Activated T-cell treated with anti-CD3 and anti-CD28 coated beads, Interleukin-2, amount 50 U/mL, for 72 hours (primary cell): ENCODE results near the gene TMEM184B. TPM values are rescaled to one million over a fixed set of nuclear protein-coding genes. Genes with fewer than 3 reads are reported as not detected.

Experiments
- ATAC-seq, 2 donors: fragments of 150-1000 bp; cut with Tn5 transposase; replicated peaks in 1 of 2; 2 replicates each; pipeline ENCODE4 v1.10.0; 2021; ENCODE audit warnings: moderate library complexity in 2 of 2, mild to moderate bottlenecking in 1 of 2
- DNase-seq, 2 donors: peaks; one replicate each; pipeline ENCODE4 v3.0.0; 2021 to 2022; ENCODE audit warnings: mixed read lengths in 1 of 2
- H3K27ac Mint-ChIP-seq: one replicate; pipeline ENCODE4 v1.8.0; 2022; ENCODE audit warnings: mild to moderate bottlenecking, moderate library complexity, mixed read lengths
- H3K27me3 Mint-ChIP-seq: one replicate; pipeline ENCODE4 v1.8.0; 2022; ENCODE audit warnings: low read depth, mixed read lengths
- H3K36me3 Mint-ChIP-seq, 2 donors: one replicate each; pipeline ENCODE4 v1.8.0; 2022; ENCODE audit warnings: mixed read lengths in 2 of 2, mild to moderate bottlenecking in 1 of 2; ENCODE audit not compliant: insufficient read depth in 2 of 2
- H3K4me1 Mint-ChIP-seq: one replicate; pipeline ENCODE4 v1.8.0; 2022; ENCODE audit warnings: low read depth, mixed read lengths
- H3K4me3 Mint-ChIP-seq, 2 donors: one replicate each; pipeline ENCODE4 v1.8.0; 2022; ENCODE audit warnings: mild to moderate bottlenecking in 2 of 2, mixed read lengths in 2 of 2, moderate library complexity in 2 of 2
- H3K9me3 Mint-ChIP-seq, 2 donors: one replicate each; pipeline ENCODE4 v1.8.0; 2022; ENCODE audit warnings: mixed read lengths in 2 of 2
- total RNA-seq, 2 donors: library from RNA; stranded (reverse); gene quantifications; one replicate each; pipeline ENCODE4 v1.2.3, GENCODE V29; 2022

The TMEM184B gene
- total RNA-seq, 2 donors from 2014 or later, result 22.9 to 27.5 TPM

- Mint-ChIP-seq H3K36me3 (no peaks in the 10 kb centered on the region), H3K4me1 (no peaks in the 10 kb centered on the region), H3K9me3 (no peaks in the 10 kb centered on the region), H3K4me3 (no peak overlapping the region), H3K27me3 (peaks cover 6% of the 10 kb centered on the region), H3K27ac (no peak overlapping the region)
- DNase-seq (no peak), ATAC-seq (no peak)
Observed at GRCh38 chr22:38284042-38284402, 11.2 kb upstream of the TMEM184B start.

- DNase-seq (no peak), ATAC-seq (no peak)
- no peaks in the 10 kb centered on the region for H3K9me3 Mint-ChIP-seq
- no peaks in the 10 kb centered on the region for H3K36me3 Mint-ChIP-seq
- H3K27me3 Mint-ChIP-seq, result peaks cover 6% of the 10 kb centered on the region
- no peaks in the 10 kb centered on the region for H3K4me1 Mint-ChIP-seq
- no peak overlapping the region for H3K27ac Mint-ChIP-seq
- H3K4me3 Mint-ChIP-seq, result no peak overlapping the region
Observed at GRCh38 chr22:38282397-38282796, 9.6 kb upstream of the TMEM184B start.

GRCh38 chr22:38276166-38276565 is 3.4 kb upstream of the TMEM184B start:
- Mint-ChIP-seq H3K36me3 (peaks cover 0 to 2% of the 10 kb centered on the region in 2 donors), H3K9me3 (no peaks in the 10 kb centered on the region), H3K4me1 (peaks cover 18% of the 10 kb centered on the region), H3K27ac (no peak overlapping the region), H3K4me3 (no peak overlapping the region), H3K27me3 (peaks cover 6% of the 10 kb centered on the region)
- DNase-seq (no peak), ATAC-seq (no peak)

- Mint-ChIP-seq H3K4me3 (peak overlapping the region; percentile 87 to 91), H3K9me3 (no peaks in the 10 kb centered on the region), H3K27me3 (no peaks in the 10 kb centered on the region), H3K27ac (peak overlapping the region; percentile 90), H3K36me3 (peaks cover 0 to 2% of the 10 kb centered on the region in 2 donors), H3K4me1 (peaks cover 40% of the 10 kb centered on the region)
- peak in 1 of 2 donors; percentile 10 for ATAC-seq
- no peak for DNase-seq
Observed at GRCh38 chr22:38273135-38273826, 471 bp upstream of the TMEM184B start.

- H3K4me1 Mint-ChIP-seq, result peaks cover 51% of the 10 kb centered on the region
- peak in 1 of 2 donors; percentile 7 for ATAC-seq
- no peak overlapping the region for H3K27ac Mint-ChIP-seq
- no peaks in the 10 kb centered on the region for H3K27me3 Mint-ChIP-seq
- peaks cover 0 to 2% of the 10 kb centered on the region in 2 donors for H3K36me3 Mint-ChIP-seq
- no peaks in the 10 kb centered on the region for H3K9me3 Mint-ChIP-seq
- peak in 1 of 2 donors; percentile 14 for DNase-seq
- H3K4me3 Mint-ChIP-seq, result peak overlapping the region; percentile 77 to 83
Observed at GRCh38 chr22:38271927-38272372, 860 bp downstream of the TMEM184B start.

- ATAC-seq (no peak), DNase-seq (no peak)
- Mint-ChIP-seq H3K4me1 (peaks cover 59% of the 10 kb centered on the region), H3K36me3 (peaks cover 0 to 2% of the 10 kb centered on the region in 2 donors), H3K4me3 (peak overlapping the region; percentile 6 to 83), H3K27me3 (no peaks in the 10 kb centered on the region), H3K27ac (no peak overlapping the region), H3K9me3 (no peaks in the 10 kb centered on the region)
Observed at GRCh38 chr22:38271101-38271500, 1.7 kb downstream of the TMEM184B start.

GRCh38 chr22:38270091-38270992 is 2.5 kb downstream of the TMEM184B start:
- H3K27ac Mint-ChIP-seq, result no peak overlapping the region
- H3K9me3 Mint-ChIP-seq, result no peaks in the 10 kb centered on the region
- peaks cover 65% of the 10 kb centered on the region for H3K4me1 Mint-ChIP-seq

GRCh38 chr22:38269466-38269865 is 3.3 kb downstream of the TMEM184B start:
- Mint-ChIP-seq H3K4me3 (no peak overlapping the region), H3K27ac (no peak overlapping the region), H3K27me3 (no peaks in the 10 kb centered on the region), H3K4me1 (peaks cover 71% of the 10 kb centered on the region), H3K9me3 (no peaks in the 10 kb centered on the region), H3K36me3 (peaks cover 0 to 2% of the 10 kb centered on the region in 2 donors)
- ATAC-seq (no peak), DNase-seq (no peak)

More at GRCh38 chr22:38270091-38270992, 2.5 kb downstream of the TMEM184B start:
- Mint-ChIP-seq H3K27me3 (no peaks in the 10 kb centered on the region), H3K36me3 (peaks cover 0 to 2% of the 10 kb centered on the region in 2 donors), H3K4me3 (peak overlapping the region; percentile 5 to 83)
- DNase-seq (no peak), ATAC-seq (no peak)

GRCh38 chr22:38267086-38267485 is 5.7 kb downstream of the TMEM184B start:
- Mint-ChIP-seq H3K4me3 (peak overlapping the region; percentile 49 to 58), H3K27me3 (no peaks in the 10 kb centered on the region), H3K36me3 (no peaks in the 10 kb centered on the region), H3K9me3 (no peaks in the 10 kb centered on the region), H3K27ac (peak overlapping the region; percentile 89), H3K4me1 (peaks cover 73% of the 10 kb centered on the region)
- DNase-seq, result peak; percentile 35 to 58
- peak; percentile 60 to 78 for ATAC-seq

GRCh38 chr22:38266120-38266519 is 6.7 kb downstream of the TMEM184B start:
- Mint-ChIP-seq H3K4me3 (no peak overlapping the region), H3K36me3 (no peaks in the 10 kb centered on the region), H3K27me3 (no peaks in the 10 kb centered on the region), H3K27ac (peak overlapping the region; percentile 58), H3K4me1 (peaks cover 69% of the 10 kb centered on the region), H3K9me3 (no peaks in the 10 kb centered on the region)
- ATAC-seq, result no peak
- no peak for DNase-seq

- DNase-seq, result no peak
- Mint-ChIP-seq H3K27me3 (no peaks in the 10 kb centered on the region), H3K4me1 (peaks cover 61% of the 10 kb centered on the region), H3K9me3 (no peaks in the 10 kb centered on the region), H3K27ac (no peak overlapping the region), H3K36me3 (no peaks in the 10 kb centered on the region), H3K4me3 (no peak overlapping the region)
- no peak for ATAC-seq
Observed at GRCh38 chr22:38264322-38264843, 8.4 kb downstream of the TMEM184B start.

GRCh38 chr22:38262051-38262795 is 10.6 kb downstream of the TMEM184B start:
- peak overlapping the region; percentile 4 to 25 for H3K4me3 Mint-ChIP-seq
- H3K9me3 Mint-ChIP-seq, result no peaks in the 10 kb centered on the region
- no peaks in the 10 kb centered on the region for H3K36me3 Mint-ChIP-seq
- DNase-seq (peak; percentile 59 to 66), ATAC-seq (peak; percentile 69 to 71)
- H3K27ac Mint-ChIP-seq, result peak overlapping the region; percentile 55
- H3K27me3 Mint-ChIP-seq, result no peaks in the 10 kb centered on the region
- H3K4me1 Mint-ChIP-seq, result peaks cover 44% of the 10 kb centered on the region
